ENCODE data around the gene LCK.
A peak's percentile ranks its signal among the peaks of the same experiment; 100 is the strongest.

The LCK gene

DNA sequence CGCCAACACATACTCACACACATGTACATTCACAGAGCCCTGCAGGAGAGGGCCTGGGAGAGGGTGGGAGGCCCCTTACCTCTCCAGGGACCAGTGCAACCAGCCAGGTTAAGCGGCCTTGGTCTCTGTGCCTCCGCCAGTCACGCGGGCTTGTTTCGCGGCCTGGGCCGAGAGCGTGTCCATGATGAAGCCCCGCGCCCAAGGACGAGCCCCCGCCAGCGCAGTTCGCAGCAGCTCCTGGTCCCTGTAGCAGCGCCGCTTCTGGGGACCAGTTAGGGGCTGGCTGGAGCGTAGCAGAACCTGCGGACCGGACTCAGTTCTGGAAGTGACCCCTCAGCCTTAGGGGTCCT is 11.3 kb upstream of the LCK start:
- Histone ChIP-seq H2AFZ (ENCODE audit: low read length) (peak overlapping the region; percentile 83), H3K4me3 (ENCODE audit: low read length) (no peak overlapping the region)

DNA sequence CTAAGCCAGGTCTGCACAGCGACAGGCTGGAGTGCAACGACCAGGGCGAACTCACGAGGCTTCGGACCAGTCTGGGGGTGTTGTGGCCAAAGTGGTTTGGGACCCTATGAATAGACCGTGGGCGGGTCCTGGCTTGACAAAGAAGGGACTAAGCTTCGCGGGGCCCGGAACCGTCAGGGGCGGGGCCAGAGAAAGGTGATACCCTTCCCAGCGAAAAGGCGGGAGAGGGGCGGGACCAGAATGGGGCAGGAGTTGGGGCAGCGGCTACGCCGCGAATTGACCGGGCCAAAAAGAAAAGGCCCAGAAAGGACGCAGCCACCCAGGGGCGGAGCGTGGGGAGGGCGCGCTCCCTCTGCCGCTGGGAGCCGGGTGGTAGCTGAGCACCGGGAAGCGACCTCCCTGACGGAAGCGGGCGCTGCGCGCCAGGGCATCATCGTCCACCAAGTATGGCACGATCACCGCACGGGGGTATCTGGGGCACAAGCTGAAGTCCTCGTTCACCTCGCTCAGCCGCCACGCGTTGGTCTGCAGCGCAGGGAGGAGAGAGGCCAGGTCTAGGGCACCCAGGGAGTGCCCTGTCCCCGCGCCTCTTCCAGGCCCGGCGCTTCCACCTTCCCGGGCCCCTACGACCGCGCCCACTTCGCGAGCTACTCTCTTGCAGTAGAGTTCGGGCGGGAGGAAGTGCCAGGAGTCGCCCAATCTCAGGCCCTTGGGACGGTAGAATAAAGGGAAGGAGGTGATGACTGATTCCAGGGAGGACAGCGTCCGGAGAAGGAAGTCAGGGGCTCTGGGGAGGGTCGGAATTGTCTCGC is 10.7 kb upstream of the LCK start:
- H3K79me2 ChIP-seq (ENCODE audit: low read length), result no peaks in the 10 kb centered on the region
- H3F3A ChIP-seq (ENCODE audit: insufficient read depth, low read length), result no peaks in the 10 kb centered on the region
- no peaks in the 10 kb centered on the region for H4K20me1 ChIP-seq (ENCODE audit: insufficient read depth, low read length)
- no peaks in the 10 kb centered on the region for H3K9me3 ChIP-seq (replicated peaks; ENCODE audit: insufficient read depth, low read length)
- peak overlapping the region; percentile 26; the same call in 1 of the 2 replicates for H3K9ac ChIP-seq (ENCODE audit: low read length)
- H3K4me2 ChIP-seq (ENCODE audit: low read depth, low read length), result peak overlapping the region; percentile 94
- no peak overlapping the region for H3K27ac ChIP-seq (ENCODE audit: low read length)
- peak; percentile 14 for DNase-seq
- H3K9me2 ChIP-seq (replicated peaks; ENCODE audit: insufficient read depth, low read length), result no peaks in the 10 kb centered on the region
- H3K4me1 ChIP-seq (ENCODE audit: low read length), result no peaks in the 10 kb centered on the region
- peak overlapping the region; percentile 65 for H3K4me3 ChIP-seq (ENCODE audit: low read length)
- no peaks in the 10 kb centered on the region for H3K36me3 ChIP-seq (replicated peaks; ENCODE audit: insufficient read depth, low read length)
- H3K27me3 ChIP-seq (replicated peaks; ENCODE audit: insufficient read depth, low read length), result no peaks in the 10 kb centered on the region
- H2AFZ ChIP-seq (ENCODE audit: low read length), result peak overlapping the region; percentile 83
- TF ChIP-seq, protein P1, sequence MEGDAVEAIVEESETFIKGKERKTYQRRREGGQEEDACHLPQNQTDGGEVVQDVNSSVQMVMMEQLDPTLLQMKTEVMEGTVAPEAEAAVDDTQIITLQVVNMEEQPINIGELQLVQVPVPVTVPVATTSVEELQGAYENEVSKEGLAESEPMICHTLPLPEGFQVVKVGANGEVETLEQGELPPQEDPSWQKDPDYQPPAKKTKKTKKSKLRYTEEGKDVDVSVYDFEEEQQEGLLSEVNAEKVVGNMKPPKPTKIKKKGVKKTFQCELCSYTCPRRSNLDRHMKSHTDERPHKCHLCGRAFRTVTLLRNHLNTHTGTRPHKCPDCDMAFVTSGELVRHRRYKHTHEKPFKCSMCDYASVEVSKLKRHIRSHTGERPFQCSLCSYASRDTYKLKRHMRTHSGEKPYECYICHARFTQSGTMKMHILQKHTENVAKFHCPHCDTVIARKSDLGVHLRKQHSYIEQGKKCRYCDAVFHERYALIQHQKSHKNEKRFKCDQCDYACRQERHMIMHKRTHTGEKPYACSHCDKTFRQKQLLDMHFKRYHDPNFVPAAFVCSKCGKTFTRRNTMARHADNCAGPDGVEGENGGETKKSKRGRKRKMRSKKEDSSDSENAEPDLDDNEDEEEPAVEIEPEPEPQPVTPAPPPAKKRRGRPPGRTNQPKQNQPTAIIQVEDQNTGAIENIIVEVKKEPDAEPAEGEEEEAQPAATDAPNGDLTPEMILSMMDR (IDR thresholded peaks at IDR 0.05; ENCODE audit: low read length), result peak; percentile 24; the same call in 1 of the 2 replicates
- no peak for TF ChIP-seq EZH2 (optimal IDR thresholded peaks at IDR 0.05; ENCODE audit: low read depth, low read length)

More for the DNA sequence above, 11.3 kb upstream of the LCK start:
- H3K9me3 ChIP-seq (replicated peaks; ENCODE audit: insufficient read depth, low read length), result no peaks in the 10 kb centered on the region
- H3K4me1 ChIP-seq (ENCODE audit: low read length), result no peaks in the 10 kb centered on the region
- no peaks in the 10 kb centered on the region for H3K27me3 ChIP-seq (replicated peaks; ENCODE audit: insufficient read depth, low read length)
- no peaks in the 10 kb centered on the region for H4K20me1 ChIP-seq (ENCODE audit: insufficient read depth, low read length)
- H3K27ac ChIP-seq (ENCODE audit: low read length), result no peak overlapping the region
- no peaks in the 10 kb centered on the region for H3K9me2 ChIP-seq (replicated peaks; ENCODE audit: insufficient read depth, low read length)
- no peak overlapping the region for H3K9ac ChIP-seq (ENCODE audit: low read length)
- TF ChIP-seq EZH2phosphoT487 (IDR thresholded peaks at IDR 0.05; ENCODE audit: low read length), result no peak
- no peak for TF ChIP-seq EZH2 (optimal IDR thresholded peaks at IDR 0.05; ENCODE audit: low read depth, low read length)
- TF ChIP-seq, protein P1 (IDR thresholded peaks at IDR 0.05; ENCODE audit: low read length), result no peak
- H3F3A ChIP-seq (ENCODE audit: insufficient read depth, low read length), result no peaks in the 10 kb centered on the region
- no peaks in the 10 kb centered on the region for H3K36me3 ChIP-seq (replicated peaks; ENCODE audit: insufficient read depth, low read length)
- H3K4me2 ChIP-seq (ENCODE audit: low read depth, low read length), result peak overlapping the region; percentile 94
- DNase-seq, result no peak
- H3K79me2 ChIP-seq (ENCODE audit: low read length), result no peaks in the 10 kb centered on the region

DNA sequence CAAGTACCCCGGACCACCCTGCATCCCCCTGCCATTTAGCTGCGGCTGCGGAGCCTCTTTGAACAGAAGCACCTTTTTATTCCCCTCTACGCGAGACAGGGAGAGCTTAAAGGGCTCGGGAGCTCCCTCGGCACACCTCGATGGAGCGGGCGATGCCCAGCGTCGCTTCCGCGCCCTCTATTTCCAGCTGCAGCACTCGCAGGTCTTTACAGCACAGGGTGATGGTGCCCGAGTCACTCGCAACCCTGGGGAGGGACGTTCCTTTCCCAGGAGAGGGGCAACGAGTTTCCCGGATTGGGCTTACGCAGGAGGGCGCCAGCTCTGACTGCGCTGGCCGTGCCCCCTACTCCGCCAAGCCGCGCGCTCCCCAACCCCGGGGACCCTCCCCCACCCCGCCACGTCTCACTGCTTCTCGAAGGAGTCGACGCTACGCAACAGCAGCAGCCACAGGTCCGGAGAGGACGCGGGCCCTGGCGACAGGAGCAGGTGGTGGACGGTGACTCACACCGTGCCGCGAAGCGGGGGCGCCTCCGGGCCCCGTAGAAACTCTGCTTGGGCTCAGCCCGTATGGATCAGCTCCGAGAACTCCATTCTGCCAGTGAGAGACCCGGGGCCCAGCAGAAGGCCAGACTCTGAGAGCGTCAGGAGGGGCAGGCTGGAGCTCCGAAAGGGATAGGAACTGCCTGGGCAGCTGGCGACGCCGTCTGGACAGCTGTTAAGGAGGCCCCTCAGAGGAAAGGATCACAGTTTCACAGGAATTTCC is 9.9 kb upstream of the LCK start:
- H3K4me1 ChIP-seq (ENCODE audit: low read length), result no peaks in the 10 kb centered on the region
- H4K20me1 ChIP-seq (ENCODE audit: insufficient read depth, low read length), result no peaks in the 10 kb centered on the region
- H2AFZ ChIP-seq (ENCODE audit: low read length), result peak overlapping the region; percentile 83
- DNase-seq, result no peak
- no peaks in the 10 kb centered on the region for H3K79me2 ChIP-seq (ENCODE audit: low read length)
- no peaks in the 10 kb centered on the region for H3K9me2 ChIP-seq (replicated peaks; ENCODE audit: insufficient read depth, low read length)
- TF ChIP-seq EZH2 (optimal IDR thresholded peaks at IDR 0.05; ENCODE audit: low read depth, low read length) (no peak), EZH2phosphoT487 (IDR thresholded peaks at IDR 0.05; ENCODE audit: low read length) (no peak)
- TF ChIP-seq, protein P1 (IDR thresholded peaks at IDR 0.05; ENCODE audit: low read length), result no peak
- no peak overlapping the region for H3K27ac ChIP-seq (ENCODE audit: low read length)
- peak overlapping the region; percentile 94 for H3K4me2 ChIP-seq (ENCODE audit: low read depth, low read length)
- H3F3A ChIP-seq (ENCODE audit: insufficient read depth, low read length), result no peaks in the 10 kb centered on the region
- peak overlapping the region; percentile 65 for H3K4me3 ChIP-seq (ENCODE audit: low read length)
- no peaks in the 10 kb centered on the region for H3K36me3 ChIP-seq (replicated peaks; ENCODE audit: insufficient read depth, low read length)
- H3K9ac ChIP-seq (ENCODE audit: low read length), result peak overlapping the region; percentile 26; the same call in 1 of the 2 replicates
- no peaks in the 10 kb centered on the region for H3K27me3 ChIP-seq (replicated peaks; ENCODE audit: insufficient read depth, low read length)
- no peaks in the 10 kb centered on the region for H3K9me3 ChIP-seq (replicated peaks; ENCODE audit: insufficient read depth, low read length)

All from MM.1S (cell line).